Measurements from ENCODE around the gene COL23A1. TPM values are rescaled to one million over a fixed set of nuclear protein-coding genes. Genes with fewer than 3 reads are reported as not detected.

The COL23A1 gene
- polyA plus RNA-seq, 1 donor (not counting 4 experiments of a cell fraction or from before 2014, with no cell fraction given), result not detected

DNA sequence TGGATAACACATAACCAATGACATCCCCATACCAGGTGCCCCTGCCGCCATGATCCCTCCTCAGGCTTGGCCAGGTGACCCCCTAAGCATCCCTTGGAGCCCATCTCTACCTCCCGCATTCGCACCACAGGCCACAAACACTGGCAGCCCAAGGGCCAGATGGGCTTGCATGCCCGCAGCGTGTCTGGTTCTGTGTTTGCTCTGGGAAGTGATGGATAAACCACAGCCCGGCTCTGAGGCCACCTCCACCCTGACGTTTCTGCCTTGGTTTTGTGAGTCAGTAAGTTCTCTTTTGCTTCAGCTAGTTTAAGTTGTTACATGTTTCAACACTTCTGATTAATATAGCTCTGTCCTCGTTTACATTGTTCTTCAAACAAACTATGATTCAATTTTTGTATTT, 185.2 kb downstream of the COL23A1 start:
- Histone ChIP-seq H3K4me1 (ENCODE audit: control insufficient read depth, extremely low read depth, insufficient read depth, low read length) (no peaks in the 10 kb centered on the region), H3K4me2 (ENCODE audit: control insufficient read depth, extremely low read depth, insufficient read depth, low read depth, low read length) (no peak overlapping the region), H3K36me3 (ENCODE audit: control insufficient read depth in 2 of 2, extremely low read depth in 1 of 2, insufficient read depth in 2 of 2, low read length in 2 of 2) (no peaks in the 10 kb centered on the region), H3K79me2 (ENCODE audit: control insufficient read depth, insufficient read depth, low read length) (no peaks in the 10 kb centered on the region), H3K9me1 (ENCODE audit: control insufficient read depth, extremely low read depth, insufficient read depth, low read length) (no peaks in the 10 kb centered on the region), H3K27ac (ENCODE audit: control insufficient read depth, insufficient read depth, low read length) (no peak overlapping the region), H3K4me3 (ENCODE audit: control insufficient read depth in 2 of 3, extremely low read depth in 1 of 3, insufficient read depth in 2 of 3, low read depth in 1 of 3, low read length in 3 of 3) (no peak overlapping the region), H3K9me3 (ENCODE audit: control insufficient read depth, low read depth, low read length) (no peaks in the 10 kb centered on the region), H4K20me1 (ENCODE audit: control insufficient read depth, extremely low read depth, insufficient read depth, low read length) (no peaks in the 10 kb centered on the region), H3K27me3 (ENCODE audit: control insufficient read depth, extremely low read depth, insufficient read depth, low read length) (no peaks in the 10 kb centered on the region), H2AFZ (ENCODE audit: control insufficient read depth, low read length) (no peak overlapping the region), H3K9ac (ENCODE audit: control insufficient read depth, extremely low read depth, insufficient read depth, low read length) (no peak overlapping the region)
- no peak for DNase-seq (ENCODE audit: low read depth, low spot score)
- FAIRE-seq, result no peak
- TF ChIP-seq, protein P1, sequence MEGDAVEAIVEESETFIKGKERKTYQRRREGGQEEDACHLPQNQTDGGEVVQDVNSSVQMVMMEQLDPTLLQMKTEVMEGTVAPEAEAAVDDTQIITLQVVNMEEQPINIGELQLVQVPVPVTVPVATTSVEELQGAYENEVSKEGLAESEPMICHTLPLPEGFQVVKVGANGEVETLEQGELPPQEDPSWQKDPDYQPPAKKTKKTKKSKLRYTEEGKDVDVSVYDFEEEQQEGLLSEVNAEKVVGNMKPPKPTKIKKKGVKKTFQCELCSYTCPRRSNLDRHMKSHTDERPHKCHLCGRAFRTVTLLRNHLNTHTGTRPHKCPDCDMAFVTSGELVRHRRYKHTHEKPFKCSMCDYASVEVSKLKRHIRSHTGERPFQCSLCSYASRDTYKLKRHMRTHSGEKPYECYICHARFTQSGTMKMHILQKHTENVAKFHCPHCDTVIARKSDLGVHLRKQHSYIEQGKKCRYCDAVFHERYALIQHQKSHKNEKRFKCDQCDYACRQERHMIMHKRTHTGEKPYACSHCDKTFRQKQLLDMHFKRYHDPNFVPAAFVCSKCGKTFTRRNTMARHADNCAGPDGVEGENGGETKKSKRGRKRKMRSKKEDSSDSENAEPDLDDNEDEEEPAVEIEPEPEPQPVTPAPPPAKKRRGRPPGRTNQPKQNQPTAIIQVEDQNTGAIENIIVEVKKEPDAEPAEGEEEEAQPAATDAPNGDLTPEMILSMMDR (optimal IDR thresholded peaks at IDR 0.05 in 1 of 3, IDR thresholded peaks at IDR 0.05 in 1 of 3, conservative IDR thresholded peaks at IDR 0.05 in 1 of 3; ENCODE audit: extremely low read depth in 1 of 3, insufficient read depth in 2 of 3, low read length in 3 of 3), result no peak
- no peak for TF ChIP-seq EZH2 (IDR thresholded peaks at IDR 0.05; ENCODE audit: low read length)
- dilution Hi-C loops (cut with MboI; ENCODE audit: extremely low pct_ligation_motif_present, low sequenced_read_pairs), result no loop called here

DNA sequence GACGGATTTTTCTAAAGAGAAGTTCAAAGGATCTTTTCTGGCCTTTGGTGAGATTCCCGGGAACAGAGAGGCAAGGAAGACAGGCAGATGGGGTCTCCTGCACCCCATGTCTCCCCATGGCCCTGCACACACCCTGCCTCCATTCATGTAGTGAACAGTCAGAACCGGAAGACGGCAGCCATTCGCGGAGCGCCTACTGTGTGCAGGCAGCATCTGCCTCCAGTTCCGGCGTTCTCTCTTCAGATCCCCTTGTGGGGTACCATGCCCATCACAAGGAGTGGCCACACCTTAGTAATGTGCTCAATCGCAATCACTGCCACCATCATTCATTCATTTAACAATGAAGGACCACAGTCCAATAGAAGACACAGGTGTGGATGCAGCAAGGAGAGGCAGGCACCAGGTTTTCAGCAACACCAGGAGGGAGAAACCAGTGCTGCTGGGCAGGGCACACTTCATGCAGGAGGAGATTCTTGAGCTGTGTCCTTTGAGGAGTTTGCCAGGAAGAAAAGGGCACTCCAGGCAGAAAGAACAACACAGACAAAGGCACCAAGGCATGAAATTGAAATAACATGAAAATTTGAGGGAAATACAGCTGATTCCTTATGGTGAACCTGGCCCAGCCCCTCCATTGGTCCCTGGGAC, 186.1 kb downstream of the COL23A1 start:
- no peaks in the 10 kb centered on the region for H4K20me1 ChIP-seq (ENCODE audit: control insufficient read depth, extremely low read depth, insufficient read depth, low read length)
- no peak for DNase-seq (ENCODE audit: low read depth, low spot score)
- dilution Hi-C loops (cut with MboI; ENCODE audit: extremely low pct_ligation_motif_present, low sequenced_read_pairs), result no loop called here
- H3K79me2 ChIP-seq (ENCODE audit: control insufficient read depth, insufficient read depth, low read length), result no peaks in the 10 kb centered on the region
- H3K36me3 ChIP-seq (ENCODE audit: control insufficient read depth in 2 of 2, extremely low read depth in 1 of 2, insufficient read depth in 2 of 2, low read length in 2 of 2), result no peaks in the 10 kb centered on the region
- H3K27me3 ChIP-seq (ENCODE audit: control insufficient read depth, extremely low read depth, insufficient read depth, low read length), result no peaks in the 10 kb centered on the region
- H3K27ac ChIP-seq (ENCODE audit: control insufficient read depth, insufficient read depth, low read length), result no peak overlapping the region
- no peak overlapping the region for H3K4me3 ChIP-seq (ENCODE audit: control insufficient read depth in 2 of 3, extremely low read depth in 1 of 3, insufficient read depth in 2 of 3, low read depth in 1 of 3, low read length in 3 of 3)
- no peaks in the 10 kb centered on the region for H3K9me3 ChIP-seq (ENCODE audit: control insufficient read depth, low read depth, low read length)
- H2AFZ ChIP-seq (ENCODE audit: control insufficient read depth, low read length), result no peak overlapping the region
- no peak for FAIRE-seq
- H3K4me1 ChIP-seq (ENCODE audit: control insufficient read depth, extremely low read depth, insufficient read depth, low read length), result no peaks in the 10 kb centered on the region
- no peak overlapping the region for H3K9ac ChIP-seq (ENCODE audit: control insufficient read depth, extremely low read depth, insufficient read depth, low read length)
- TF ChIP-seq, protein P1 (optimal IDR thresholded peaks at IDR 0.05 in 1 of 3, IDR thresholded peaks at IDR 0.05 in 1 of 3, conservative IDR thresholded peaks at IDR 0.05 in 1 of 3; ENCODE audit: extremely low read depth in 1 of 3, insufficient read depth in 2 of 3, low read length in 3 of 3), result no peak
- no peak for TF ChIP-seq EZH2 (IDR thresholded peaks at IDR 0.05; ENCODE audit: low read length)
- H3K9me1 ChIP-seq (ENCODE audit: control insufficient read depth, extremely low read depth, insufficient read depth, low read length), result no peaks in the 10 kb centered on the region
- H3K4me2 ChIP-seq (ENCODE audit: control insufficient read depth, extremely low read depth, insufficient read depth, low read depth, low read length), result no peak overlapping the region
